Urothelium cell line (cell line): ENCODE data around the gene MYRIP.

Experiments used
- DNase-seq: peaks from one replicate; pipeline ENCODE4 v3.0.0; 2011; ENCODE audit warnings: low spot score, mixed read lengths
- FAIRE-seq: peaks from 2 replicates; lab custom pipeline; 2011; peaks lifted over from hg19 to GRCh38; lab: Jason Lieb, UNC

Gene MYRIP

GRCh38 chr3:40216471-40216870 is 407.1 kb downstream of the MYRIP start:
- DNase-seq (no peak), FAIRE-seq (no peak)

GRCh38 chr3:40223856-40224255 is 414.4 kb downstream of the MYRIP start:
- FAIRE-seq (no peak), DNase-seq (no peak)

DNA sequence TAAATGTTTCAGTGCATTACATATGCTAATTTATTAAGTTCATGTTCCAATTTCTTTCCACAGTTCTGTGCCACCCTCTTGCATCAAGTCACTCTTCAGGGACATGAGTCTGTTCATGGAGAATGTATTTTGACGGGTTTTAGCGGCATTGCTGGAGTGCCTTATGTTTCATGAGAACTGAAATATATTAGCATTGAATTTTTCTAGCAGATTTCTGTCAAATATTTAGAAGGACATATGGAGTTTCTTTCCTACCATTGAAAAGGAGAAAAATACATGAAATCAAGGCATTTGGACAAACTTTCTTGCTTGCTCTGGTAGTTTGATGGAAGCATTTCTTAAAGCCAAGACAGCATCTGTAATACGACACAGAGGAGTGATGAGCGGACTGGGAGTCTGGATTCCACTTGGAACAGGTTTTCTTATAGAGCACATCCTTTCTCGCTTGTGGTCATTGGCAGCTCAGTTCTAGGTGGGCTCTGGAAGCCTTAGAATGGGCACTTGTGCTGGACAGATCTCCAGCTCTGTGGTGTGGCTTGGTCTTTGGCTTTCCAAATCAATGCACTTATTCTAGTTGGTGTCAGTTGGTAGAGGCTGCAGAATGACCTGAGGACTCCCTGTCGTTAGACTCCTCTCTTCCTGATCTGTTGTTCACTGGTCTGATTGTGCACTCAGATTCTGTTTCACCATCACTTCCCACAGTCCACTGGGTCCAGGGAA is 415.5 kb downstream of the MYRIP start:
- FAIRE-seq (no peak), DNase-seq (no peak)

DNA sequence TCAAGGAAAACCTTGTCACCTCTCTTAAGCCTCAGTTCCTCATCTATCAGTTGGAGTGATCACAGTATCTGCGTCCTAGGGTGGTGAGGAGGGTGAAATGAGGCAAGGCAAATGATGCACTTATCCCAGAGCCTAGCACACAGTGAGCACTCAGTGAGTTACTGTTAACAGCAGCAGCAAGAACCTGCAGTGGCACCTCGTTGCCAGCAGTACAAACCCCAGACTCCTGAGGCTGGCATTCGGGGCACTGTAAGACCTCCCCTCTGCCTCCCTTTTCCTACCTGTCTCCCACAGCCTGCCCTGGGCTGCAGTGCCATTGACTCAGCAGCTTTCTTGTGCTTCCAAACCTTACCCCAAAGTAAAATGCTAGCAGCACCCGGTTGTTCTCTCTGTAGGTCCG is 417.2 kb downstream of the MYRIP start:
- no peak for FAIRE-seq

DNA sequence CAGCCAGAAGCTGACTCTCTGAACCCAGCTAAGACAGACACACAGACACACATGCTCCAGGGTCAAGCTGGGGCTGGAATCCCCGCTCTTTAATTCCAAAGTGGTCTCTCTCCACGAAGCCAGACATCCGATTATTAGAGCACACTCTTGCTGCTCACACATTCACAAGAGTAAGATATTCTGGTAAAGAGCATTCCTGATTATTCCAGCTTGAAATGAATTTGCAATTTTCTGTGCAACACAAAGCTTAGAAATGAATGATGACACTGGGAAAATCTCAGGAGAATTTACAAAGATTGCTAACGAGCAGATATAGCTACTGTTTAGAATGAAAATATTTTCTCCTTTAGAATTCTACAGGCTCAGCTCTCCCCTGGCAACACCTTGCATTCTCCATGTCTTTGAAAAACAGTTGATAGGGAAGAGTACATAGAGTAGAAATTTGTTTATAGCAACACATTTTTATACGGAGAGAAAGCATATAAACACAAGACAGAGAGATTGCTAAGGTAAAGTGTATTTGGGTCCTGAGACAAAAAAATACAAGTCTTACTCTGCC is 419.5 kb downstream of the MYRIP start:
- no peak for FAIRE-seq

More for the DNA sequence above, 417.2 kb downstream of the MYRIP start:
- DNase-seq, result no peak

GRCh38 chr3:40229386-40229785 is 420.0 kb downstream of the MYRIP start:
- FAIRE-seq, result no peak
- no peak for DNase-seq

More for the DNA sequence above, 419.5 kb downstream of the MYRIP start:
- DNase-seq, result no peak

- FAIRE-seq, result no peak
- DNase-seq, result no peak
These were observed 420.6 kb downstream of the MYRIP start for GRCh38 chr3:40229963-40230362.

GRCh38 chr3:40230382-40230781 is 421.0 kb downstream of the MYRIP start:
- DNase-seq (no peak), FAIRE-seq (no peak)

DNA sequence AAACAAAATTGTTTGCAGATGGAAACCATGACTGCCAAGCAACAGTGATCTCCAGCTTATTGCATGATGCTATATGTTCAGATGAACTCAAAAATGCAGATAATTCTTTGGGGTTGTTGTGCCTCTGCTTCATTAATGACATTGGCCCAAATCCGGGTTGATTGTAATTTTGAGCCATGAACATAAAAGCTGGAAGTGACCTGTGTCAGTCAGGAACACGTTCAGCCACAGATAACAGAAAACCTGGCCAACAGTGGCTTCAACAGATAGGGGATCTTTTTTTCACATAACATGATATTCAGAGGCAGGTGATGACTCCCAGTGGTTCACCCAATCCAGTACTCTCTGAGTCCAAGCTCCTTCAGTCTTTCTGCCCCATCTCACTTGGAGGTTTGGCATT is 423.2 kb downstream of the MYRIP start:
- FAIRE-seq (no peak), DNase-seq (no peak)

DNA sequence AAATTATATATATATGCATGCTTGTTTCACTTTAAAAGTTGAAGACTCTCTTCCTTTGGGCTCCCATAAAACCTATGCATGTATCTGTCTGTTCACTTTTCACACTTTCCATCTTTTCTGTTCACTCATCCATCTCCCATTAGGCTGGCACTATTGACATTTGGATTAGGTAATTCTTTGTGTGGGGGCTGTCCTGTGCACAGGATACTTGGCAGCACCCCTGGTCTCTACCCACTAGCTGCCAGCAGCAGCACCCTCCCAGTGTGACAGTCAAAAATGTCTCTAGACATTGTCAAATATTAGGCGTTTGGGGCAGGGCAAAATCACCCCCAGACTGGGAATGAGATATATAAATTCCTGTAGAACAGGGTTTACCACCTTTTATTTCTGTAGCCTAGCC is 427.8 kb downstream of the MYRIP start:
- FAIRE-seq (no peak), DNase-seq (no peak)

GRCh38 chr3:40237889-40238571 is 428.6 kb downstream of the MYRIP start:
- peak; percentile 21 for DNase-seq
- FAIRE-seq, result no peak

DNA sequence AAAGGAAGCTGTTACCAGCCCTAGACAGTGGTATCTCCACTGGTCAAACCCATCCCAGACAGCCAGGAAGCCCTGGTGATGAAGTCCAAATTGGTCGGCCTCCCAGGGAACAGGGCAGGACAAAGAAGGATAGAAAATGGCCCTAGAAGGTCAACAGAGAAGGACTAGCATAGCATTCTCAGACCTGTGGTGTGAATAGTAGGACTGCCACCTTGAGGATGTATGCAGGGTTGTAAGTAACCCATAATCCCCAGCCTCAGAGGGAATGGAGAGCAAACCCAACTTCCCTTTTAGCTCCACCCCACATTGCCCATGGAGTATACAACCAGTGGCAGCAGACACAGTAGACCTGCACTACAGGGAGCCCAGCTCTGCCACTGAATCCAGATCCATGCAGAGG is 431.5 kb downstream of the MYRIP start:
- FAIRE-seq (no peak), DNase-seq (no peak)

GRCh38 chr3:40242216-40242615 is 432.8 kb downstream of the MYRIP start:
- no peak for FAIRE-seq
- DNase-seq, result no peak

- no peak for DNase-seq
- FAIRE-seq, result no peak
These were observed 433.2 kb downstream of the MYRIP start for GRCh38 chr3:40242638-40243037.

DNA sequence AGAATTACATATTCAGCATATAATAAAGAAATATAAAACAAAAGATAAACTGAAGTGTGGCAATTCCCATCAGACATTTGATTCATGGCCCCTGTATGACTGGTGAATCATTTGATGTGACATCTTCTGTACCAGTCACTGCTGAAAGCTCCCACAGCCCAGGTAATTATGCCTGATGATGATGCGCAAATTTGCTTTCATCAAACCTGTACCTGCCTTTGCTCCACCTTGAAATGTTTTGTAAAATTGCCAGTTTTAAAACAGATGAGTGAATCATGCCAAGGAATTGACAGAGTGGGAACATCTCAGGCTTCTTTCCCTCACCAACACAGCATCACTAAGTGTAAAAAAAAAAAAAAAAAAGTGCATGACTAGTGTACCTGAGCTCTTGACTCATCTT is 433.6 kb downstream of the MYRIP start:
- no peak for DNase-seq
- FAIRE-seq, result no peak

DNA sequence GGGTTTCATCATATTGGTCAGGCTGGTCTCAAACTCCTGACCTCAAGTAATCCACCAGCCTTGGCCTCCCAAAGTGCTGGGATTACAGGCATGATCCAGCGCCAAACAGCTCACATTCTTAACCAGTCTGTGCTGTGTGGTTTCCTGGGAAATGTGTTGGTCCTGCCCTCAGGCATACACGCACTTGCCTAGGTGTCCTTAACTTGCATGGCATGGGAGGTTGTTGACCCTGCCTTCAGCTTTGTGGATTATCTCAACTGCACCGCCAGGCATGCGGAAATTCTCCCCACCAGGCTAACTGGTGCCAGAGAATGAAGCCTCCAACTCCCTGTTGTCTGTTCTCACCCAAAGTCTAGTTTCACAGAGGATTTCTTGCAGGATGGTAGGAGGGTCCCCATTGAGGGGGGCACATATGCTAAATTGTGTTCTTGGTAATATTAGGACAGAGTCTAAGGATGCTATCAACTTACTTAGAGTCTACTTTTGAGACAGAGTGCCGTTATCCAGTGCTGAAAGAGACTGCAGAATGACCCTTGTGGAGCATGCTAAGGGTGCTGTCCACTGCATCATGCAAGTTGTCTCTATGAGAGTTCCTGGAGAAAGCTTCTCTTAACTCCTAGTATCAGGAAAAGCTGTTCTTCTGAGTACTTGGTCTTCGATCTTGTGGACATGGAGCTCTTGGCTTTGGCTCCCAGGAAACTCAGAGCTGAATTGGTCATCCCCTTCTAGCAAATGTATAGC is 438.5 kb downstream of the MYRIP start:
- FAIRE-seq (no peak), DNase-seq (no peak)

DNA sequence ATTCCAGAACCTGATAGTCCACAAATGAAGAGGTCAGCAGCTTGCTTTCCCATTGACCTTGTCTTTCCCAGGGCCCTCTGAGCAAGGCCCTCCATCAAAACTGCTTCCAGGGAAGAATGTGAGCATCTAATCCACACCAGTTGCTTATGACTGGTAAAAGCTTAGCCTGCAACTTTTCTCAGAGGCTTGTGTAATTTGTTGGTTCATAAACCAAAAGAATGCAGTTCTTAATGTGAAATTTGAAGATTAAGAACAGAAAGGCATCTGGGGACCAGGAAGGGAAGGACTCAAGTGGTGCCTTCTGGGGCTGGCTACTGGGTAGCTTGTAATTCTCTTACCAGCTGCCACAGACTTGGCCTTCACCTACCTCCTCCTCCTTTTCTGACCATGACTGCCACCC is 439.2 kb downstream of the MYRIP start:
- no peak for FAIRE-seq

GRCh38 chr3:40249168-40249567 is 439.8 kb downstream of the MYRIP start:
- no peak for FAIRE-seq
- DNase-seq, result no peak

More for the DNA sequence above, 439.2 kb downstream of the MYRIP start:
- no peak for DNase-seq

DNA sequence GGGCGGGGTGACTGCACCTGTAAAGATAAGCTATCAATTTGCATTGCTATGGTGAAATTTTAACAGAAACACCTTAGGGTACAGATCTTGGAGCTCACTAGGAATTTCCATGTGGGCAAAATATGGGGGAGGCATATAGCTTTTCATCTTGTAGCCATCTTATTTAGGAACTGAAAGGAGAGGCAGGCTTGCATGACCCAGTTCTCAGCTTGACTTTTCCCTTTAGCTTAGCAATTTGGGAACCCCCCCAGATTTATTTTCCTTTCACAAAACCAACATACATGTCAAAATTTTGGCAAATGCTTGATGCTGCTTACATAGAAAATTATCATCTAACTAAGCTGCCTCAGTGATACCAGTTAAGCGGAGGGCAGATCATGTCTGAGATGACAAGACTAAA is 445.1 kb downstream of the MYRIP start:
- FAIRE-seq, result no peak
- DNase-seq, result no peak

DNA sequence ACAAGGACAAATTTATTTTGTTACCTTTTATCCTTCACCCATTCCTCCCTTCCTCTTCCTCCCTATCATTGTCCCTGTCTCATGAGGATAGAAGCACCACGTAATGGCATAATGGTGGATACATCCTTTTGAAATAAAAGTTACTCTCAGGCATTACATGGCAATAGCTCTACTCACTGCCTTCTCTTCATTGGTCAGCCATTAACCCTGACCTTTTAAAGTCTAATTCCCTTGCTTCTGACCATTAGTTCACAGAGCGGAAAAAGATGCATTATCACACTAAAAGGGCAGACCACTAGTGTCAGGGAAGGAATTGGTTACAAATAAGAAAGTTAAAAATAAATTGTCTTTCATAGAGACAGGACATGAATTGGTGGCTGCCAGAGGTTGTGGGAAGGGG is 445.5 kb downstream of the MYRIP start:
- no peak for FAIRE-seq

DNA sequence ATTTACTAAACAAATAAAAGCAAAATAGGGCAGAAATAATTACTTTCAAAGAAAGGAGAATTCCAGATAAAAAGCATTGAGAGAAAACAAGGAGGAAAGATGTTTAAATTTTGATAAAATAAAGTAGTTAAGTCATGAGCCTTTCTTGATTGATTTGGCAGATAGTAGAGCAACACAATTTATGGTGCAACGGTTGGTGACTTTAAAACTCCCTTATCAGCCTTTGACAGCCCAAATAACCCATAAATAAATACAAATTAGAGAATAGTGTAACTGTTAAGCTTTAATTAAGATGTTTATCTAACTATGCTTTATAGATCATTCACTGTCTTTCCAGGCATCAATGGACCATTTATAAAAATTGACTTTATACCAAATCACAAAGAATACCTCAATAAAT is 446.1 kb downstream of the MYRIP start:
- DNase-seq (no peak), FAIRE-seq (no peak)

More for the DNA sequence above, 445.5 kb downstream of the MYRIP start:
- no peak for DNase-seq
